ENCODE data around the gene AMIGO2.

The AMIGO2 gene

GRCh38 chr12:47071241-47071852, 8.4 kb downstream of the AMIGO2 start:
- peak; percentile 36 for TF ChIP-seq CTCF (IDR thresholded peaks at IDR 0.05)
- Histone ChIP-seq H3K4me3 (ENCODE audit: low read depth in 1 of 2, low read length in 1 of 2) (no peak overlapping the region), H3K27me3 (peaks cover 25% of the 10 kb centered on the region), H3K27ac (no peak overlapping the region), H3K36me3 (no peaks in the 10 kb centered on the region), H3K9me3 (no peaks in the 10 kb centered on the region), H3K4me1 (ENCODE audit: control insufficient read depth in 1 of 2, insufficient read depth in 1 of 2, low read depth in 1 of 2, low read length in 1 of 2) (no peaks in the 10 kb centered on the region)

GRCh38 chr12:47070310-47070709, 9.4 kb downstream of the AMIGO2 start:
- Histone ChIP-seq H3K4me1 (ENCODE audit: control insufficient read depth in 1 of 2, insufficient read depth in 1 of 2, low read depth in 1 of 2, low read length in 1 of 2) (no peaks in the 10 kb centered on the region), H3K9me3 (no peaks in the 10 kb centered on the region), H3K27ac (no peak overlapping the region), H3K27me3 (peaks cover 14% of the 10 kb centered on the region), H3K36me3 (no peaks in the 10 kb centered on the region), H3K4me3 (ENCODE audit: low read depth in 1 of 2, low read length in 1 of 2) (no peak overlapping the region)
- no peak for TF ChIP-seq CTCF (IDR thresholded peaks at IDR 0.05)

GRCh38 chr12:47068539-47068938, 11.2 kb downstream of the AMIGO2 start:
- Histone ChIP-seq H3K4me3 (ENCODE audit: low read depth in 1 of 2, low read length in 1 of 2) (no peak overlapping the region), H3K9me3 (no peaks in the 10 kb centered on the region), H3K27me3 (no peaks in the 10 kb centered on the region), H3K27ac (no peak overlapping the region), H3K4me1 (ENCODE audit: control insufficient read depth in 1 of 2, insufficient read depth in 1 of 2, low read depth in 1 of 2, low read length in 1 of 2) (no peaks in the 10 kb centered on the region), H3K36me3 (no peaks in the 10 kb centered on the region)
- no peak for TF ChIP-seq CTCF (IDR thresholded peaks at IDR 0.05)

- TF ChIP-seq CTCF (IDR thresholded peaks at IDR 0.05): no peak
- H3K36me3 ChIP-seq: no peaks in the 10 kb centered on the region
- H3K4me1 ChIP-seq (ENCODE audit: control insufficient read depth in 1 of 2, insufficient read depth in 1 of 2, low read depth in 1 of 2, low read length in 1 of 2): no peaks in the 10 kb centered on the region
- no peak overlapping the region for H3K27ac ChIP-seq
- H3K9me3 ChIP-seq: no peaks in the 10 kb centered on the region
- no peaks in the 10 kb centered on the region for H3K27me3 ChIP-seq
- H3K4me3 ChIP-seq (ENCODE audit: low read depth in 1 of 2, low read length in 1 of 2): no peak overlapping the region
These were observed 11.9 kb downstream of the AMIGO2 start for GRCh38 chr12:47067771-47068431.

- H3K36me3 ChIP-seq: no peaks in the 10 kb centered on the region
- no peak overlapping the region for H3K4me3 ChIP-seq (ENCODE audit: low read depth in 1 of 2, low read length in 1 of 2)
- no peak overlapping the region for H3K27ac ChIP-seq
- no peaks in the 10 kb centered on the region for H3K27me3 ChIP-seq
- H3K4me1 ChIP-seq (ENCODE audit: control insufficient read depth in 1 of 2, insufficient read depth in 1 of 2, low read depth in 1 of 2, low read length in 1 of 2): no peaks in the 10 kb centered on the region
- TF ChIP-seq CTCF (IDR thresholded peaks at IDR 0.05): no peak
- no peaks in the 10 kb centered on the region for H3K9me3 ChIP-seq
These were observed 12.6 kb downstream of the AMIGO2 start for GRCh38 chr12:47067176-47067575.

Measured in neutrophil (primary cell).